Uterus (tissue), 2 donors: ENCODE data around the gene GPR27.

ENCODE experiments used
- CTCF ChIP-seq, 4 experiments: fragments of 200-600 bp in 2 of 4; fragments of 450-650 bp in 2 of 4; sonication (generic) in 2 of 4; IDR thresholded peaks; one replicate each; pipeline ENCODE4 v1.5.1; 2016 to 2019; ENCODE audit warnings: antibody characterized with exemption in 4 of 4, mild to moderate bottlenecking in 2 of 4, moderate library complexity in 1 of 4
- POLR2A ChIP-seq, 2 donors: fragments of 450-650 bp; IDR thresholded peaks; one replicate each; pipeline ENCODE4 v1.6.1; 2016; ENCODE audit warnings: antibody characterized with exemption in 2 of 2, mild to moderate bottlenecking in 1 of 2, moderate library complexity in 1 of 2

- TF ChIP-seq CTCF (IDR thresholded peaks at IDR 0.05) (no peak), POLR2A (IDR thresholded peaks at IDR 0.05) (no peak)
Measured at GRCh38 chr3:71732637-71733036, 21.0 kb upstream of the GPR27 start.
